ENCODE results near the gene AGAP5. TPM values are rescaled to one million over a fixed set of nuclear protein-coding genes. Genes with fewer than 3 reads are reported as not detected.
"Not testable (repeated sequence)": the region's sequence is repeated elsewhere in the genome, so short reads cannot be mapped to it uniquely, and the experiment has no call there.

The AGAP5 gene
- total RNA-seq, 1 donor from 2014 or later = 5.2 TPM

DNA sequence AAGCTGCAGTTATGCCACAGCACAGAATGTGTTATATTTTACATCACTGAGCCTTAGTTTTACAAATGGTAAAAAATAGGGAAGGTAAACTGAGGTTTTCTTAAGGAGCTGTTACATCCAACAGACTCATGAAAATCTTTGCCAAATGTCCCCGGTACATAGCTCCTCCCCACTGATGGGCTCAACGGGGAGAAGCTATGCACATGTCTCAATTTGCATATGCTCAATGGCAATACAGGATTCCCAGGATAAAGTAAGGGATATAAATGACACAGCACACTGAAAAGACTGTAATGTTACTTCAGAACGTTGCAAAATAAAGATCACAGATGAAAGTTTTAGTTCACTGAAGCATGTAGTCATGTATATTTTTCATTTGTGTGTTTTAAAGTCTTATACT lies 16.6 kb upstream of the AGAP5 start:
- DNase-seq = not testable (repeated sequence)

DNA sequence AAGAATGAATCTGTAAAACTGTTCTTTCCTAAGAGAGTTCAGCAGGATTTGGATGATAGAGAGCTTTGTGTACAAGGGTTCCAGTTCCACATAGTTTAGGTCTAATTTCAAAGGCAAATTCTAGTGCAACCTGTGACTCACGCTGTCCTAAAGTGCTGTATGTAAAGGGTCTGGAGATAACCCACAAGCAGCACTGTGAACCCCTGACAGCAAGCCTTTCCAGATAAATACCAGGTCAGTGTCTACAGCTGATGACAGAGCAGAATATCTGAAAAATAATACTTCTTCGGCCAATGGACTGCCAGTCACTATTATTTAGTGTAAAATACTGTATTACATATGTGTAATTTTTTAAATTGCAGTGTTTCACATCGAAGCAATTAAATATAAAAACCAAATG lies 16.0 kb upstream of the AGAP5 start:
- DNase-seq = not testable (repeated sequence)

DNA sequence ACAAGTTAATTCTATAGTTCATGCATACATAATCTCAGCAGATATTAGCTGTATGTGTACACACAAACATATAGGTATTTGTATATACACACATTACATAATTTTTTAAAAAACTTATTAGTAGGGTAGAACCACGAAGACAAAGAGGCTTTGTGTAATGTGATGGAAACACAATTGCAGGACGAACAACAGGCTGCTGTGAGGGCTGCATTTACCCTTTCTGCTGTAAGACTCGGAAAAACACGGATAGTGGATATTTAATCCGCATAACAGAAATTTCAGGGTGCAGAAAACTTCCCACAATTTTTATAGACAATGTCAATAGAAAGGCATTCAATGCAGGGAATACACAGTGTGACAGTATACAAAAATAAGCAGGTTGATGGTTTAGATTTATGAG lies 13.8 kb upstream of the AGAP5 start:
- DNase-seq = not testable (repeated sequence)

DNA sequence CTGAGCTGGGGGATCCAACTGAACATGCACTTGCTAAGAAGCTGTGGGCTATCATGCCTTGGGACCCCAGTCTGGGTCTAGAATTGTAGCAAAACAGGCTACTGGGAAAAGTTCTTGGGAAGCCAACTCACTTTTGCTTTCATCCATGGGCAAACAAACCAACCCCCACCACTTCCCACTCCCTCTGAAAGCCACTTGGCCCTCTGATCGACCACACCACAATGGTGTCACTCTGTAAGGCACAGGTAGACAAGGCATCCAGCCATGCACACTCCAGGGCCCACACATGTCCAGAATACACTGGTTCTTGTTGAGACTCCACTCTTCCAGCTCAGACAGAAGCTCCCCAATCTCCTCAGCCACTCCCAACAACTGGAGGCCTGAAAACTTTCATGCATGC lies 10.2 kb upstream of the AGAP5 start:
- not testable (repeated sequence) for DNase-seq

DNA sequence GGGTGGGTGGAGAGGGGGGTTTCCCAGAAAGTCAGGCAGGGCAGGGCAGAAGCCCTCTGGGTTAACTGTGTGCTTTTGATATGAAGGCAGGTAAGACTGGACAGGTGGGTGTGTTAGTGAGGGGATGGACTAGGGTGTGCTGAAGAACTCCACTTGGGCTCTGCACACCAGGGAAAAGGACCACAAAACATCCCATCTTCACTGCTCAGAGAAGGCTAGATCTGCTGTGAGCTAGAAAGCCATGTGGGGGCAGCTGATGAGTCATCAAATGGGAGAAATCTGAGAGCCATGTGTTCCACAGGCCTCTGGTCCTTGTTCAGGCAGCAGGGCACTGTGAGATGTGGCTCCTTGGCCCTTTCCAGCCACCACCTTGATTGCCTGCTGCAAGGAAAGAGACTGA lies 9.7 kb upstream of the AGAP5 start:
- not testable (repeated sequence) for DNase-seq

DNA sequence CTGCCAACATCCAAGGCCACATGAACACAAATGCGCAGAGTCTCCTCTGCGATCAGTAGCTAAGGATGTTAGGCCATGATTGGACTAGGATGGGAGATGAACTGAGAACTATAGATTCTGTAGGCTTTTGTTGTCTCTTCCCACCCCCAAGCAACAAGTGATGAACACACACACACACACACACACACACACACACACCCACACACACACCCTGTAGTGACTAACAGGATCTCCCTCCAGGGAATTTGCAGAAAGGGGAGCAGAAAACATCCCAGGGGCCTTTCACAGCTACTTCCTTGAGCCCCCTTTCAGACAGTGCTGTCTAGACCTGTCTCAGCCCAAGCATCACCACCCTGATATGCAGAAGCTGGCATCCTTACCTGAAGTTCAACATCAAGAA lies 8.6 kb upstream of the AGAP5 start:
- DNase-seq = not testable (repeated sequence)

DNA sequence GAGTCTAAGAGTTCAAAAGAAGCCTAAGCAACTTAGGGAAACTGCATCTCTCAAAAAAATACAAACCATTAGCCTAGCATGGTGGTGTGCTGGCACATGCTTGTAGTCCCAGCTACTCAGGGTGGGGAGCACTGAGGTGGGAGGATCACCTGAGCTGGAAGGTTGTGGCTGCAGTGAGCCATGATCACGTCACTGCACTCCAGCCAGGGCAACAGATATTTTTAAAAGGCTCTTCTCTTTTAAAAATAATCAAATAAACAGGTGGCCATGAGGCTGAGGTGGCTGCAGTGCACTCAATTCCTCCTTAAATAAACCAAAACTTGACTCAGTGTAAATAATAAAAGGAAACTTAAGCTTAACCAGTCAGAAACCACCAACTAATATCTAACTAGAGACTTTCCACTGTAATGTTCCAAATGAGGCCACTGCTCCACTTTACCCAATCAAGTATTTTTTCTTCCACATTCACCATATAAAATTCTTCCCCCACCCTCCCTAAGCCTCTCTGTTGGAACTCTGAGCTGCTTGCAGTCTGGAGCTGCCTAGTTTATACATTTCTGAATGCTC lies 7.7 kb upstream of the AGAP5 start:
- DNase-seq = not testable (repeated sequence)

DNA sequence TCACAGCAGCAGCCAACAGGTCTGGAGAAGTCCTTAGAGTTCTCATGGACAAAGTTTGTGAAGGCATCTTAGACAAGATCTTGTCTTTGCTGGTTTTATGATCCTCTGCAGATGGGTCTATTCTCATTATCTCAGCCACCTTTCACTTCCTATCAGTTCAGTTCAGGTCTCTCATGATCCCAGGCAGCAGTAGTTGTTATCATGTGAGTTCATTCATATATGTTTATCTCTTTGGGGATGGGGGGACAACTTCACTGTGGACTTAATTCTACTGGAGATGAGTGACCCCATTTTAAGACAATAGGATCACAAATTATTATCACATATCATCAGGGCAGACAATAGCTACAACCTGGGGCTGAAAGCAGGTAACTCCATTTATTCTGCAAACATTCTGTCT lies 6.0 kb upstream of the AGAP5 start:
- not testable (repeated sequence) for DNase-seq

DNA sequence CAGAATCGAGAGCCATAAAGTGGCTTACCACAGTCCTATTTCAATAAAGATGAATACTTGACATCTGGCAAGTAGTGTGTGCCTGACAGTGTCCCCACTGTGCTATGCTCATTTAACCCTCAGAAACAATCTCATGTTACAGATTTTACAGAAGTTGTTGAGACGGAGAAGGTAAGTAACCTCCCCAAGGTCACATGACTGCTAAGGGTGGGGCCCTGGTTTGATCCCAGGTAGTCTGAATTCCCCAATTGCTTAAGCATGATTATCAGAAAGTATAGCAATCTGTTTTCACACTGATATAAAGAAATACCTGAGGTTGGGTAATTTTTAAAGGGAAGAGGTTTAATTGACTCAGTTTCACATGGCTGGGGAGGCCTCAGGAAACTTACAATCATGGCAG lies 910 bp upstream of the AGAP5 start:
- DNase-seq = not testable (repeated sequence)

DNA sequence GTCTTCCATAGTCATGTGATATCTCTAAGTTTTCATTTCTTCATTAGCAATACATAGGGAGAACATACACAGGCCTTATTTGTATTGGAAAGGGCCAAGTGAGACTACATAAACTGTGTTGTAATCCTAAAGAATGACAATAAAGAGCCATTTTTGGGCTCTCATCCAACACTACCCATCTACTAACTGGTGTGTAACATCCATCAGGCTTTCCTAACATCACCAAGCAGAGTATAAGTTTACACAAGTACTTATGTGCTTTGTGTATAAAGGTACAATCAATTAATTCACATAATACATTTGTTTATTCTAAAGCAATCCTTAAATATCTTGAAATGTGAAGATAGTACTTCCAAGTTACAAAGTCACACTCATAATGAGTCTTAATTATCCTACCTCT lies 2.6 kb downstream of the AGAP5 start:
- not testable (repeated sequence) for DNase-seq

DNA sequence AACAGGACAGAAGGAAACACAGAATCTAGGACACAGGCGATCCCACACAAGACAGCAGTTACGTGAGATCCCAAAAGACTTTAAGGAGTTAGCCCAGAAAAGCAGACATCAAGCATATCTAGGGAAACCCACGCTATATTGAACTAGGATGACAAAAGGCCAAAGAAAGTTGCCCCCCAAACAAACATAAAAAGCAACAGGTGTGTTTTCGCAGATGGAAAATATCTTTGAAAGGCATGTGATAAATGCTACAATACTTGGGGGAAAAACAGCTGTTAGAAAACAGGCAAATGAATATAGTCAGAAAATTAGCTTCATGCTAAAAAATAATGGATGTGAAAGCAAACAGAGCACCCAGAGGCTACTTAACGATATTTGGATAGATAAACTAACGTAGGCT lies 7.2 kb downstream of the AGAP5 start:
- DNase-seq = not testable (repeated sequence)

DNA sequence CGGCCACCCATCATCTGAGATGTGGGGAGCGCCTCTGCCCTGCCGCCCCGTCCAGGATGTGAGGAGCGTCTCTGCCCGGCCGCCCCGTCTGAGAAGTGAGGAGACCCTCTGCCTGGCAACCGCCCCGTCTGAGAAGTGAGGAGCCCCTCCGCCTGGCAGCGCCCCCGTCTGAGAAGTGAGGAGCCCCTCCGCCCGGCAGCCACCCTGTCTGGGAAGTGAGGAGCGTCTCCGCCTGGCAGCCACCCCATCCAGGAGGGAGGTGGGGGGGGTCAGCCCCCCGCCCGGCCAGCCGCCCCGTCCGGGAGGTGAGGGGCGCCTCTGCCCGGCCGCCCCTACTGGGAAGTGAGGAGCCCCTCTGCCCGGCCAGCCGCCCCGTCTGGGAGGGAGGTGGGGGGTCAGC lies 8.3 kb downstream of the AGAP5 start:
- not testable (repeated sequence) for DNase-seq

DNA sequence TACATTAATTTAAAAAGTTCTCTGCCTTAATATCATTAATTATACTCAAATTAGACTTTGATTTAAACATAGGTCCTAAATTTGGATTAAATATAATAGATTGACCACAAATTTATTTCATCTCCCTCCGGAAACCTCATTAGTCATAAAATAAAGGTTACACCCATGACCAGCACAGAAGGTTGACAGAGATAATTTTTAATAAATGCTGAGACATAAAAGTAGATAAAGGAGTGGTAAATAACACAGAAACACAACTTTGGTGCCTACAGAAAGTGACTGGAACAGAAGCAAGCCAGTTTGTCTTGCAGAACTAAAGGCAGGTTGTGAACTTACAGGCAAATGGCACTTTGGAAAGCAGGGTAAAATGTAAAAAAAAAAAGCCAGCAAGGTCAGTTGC lies 10.3 kb downstream of the AGAP5 start:
- DNase-seq = not testable (repeated sequence)

DNA sequence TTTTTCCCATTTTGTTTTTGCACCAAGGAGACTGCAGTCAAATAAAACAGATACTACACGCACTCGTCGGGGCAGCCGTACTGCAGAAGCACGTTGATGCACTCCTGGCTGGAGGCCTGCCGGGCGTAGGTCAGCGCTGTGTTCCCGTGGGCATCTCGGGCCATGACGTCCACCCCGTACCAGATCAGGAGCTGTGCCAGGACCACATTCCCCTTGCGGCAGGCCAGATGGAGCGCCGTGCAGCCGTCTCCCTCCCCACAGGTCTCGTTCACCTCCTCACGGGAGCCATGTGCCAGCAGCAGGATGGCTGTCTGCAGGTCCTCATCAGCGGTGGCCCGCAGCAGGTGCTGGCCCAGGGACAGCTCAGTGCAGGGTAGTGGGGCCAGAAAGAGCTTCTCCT lies 23.4 kb downstream of the AGAP5 start:
- not testable (repeated sequence) for DNase-seq

DNA sequence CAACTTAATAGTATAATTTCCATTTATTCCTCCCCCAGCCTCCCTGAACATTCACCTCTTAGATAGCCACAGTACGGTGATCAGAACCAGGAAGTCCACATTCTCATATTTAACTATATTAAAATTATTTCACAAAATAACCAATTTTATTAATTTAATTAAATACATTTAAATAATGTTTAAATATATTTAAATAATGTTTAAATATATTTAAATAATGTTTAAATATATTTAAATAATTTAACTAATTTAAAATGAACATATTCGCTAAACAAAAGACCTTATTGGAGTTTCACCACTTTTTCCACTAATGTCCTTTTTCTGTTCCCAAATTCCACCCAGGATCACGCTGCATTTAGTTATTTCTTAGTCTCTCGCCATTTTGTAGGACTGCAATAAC lies 29.5 kb downstream of the AGAP5 start:
- not testable (repeated sequence) for DNase-seq

DNA sequence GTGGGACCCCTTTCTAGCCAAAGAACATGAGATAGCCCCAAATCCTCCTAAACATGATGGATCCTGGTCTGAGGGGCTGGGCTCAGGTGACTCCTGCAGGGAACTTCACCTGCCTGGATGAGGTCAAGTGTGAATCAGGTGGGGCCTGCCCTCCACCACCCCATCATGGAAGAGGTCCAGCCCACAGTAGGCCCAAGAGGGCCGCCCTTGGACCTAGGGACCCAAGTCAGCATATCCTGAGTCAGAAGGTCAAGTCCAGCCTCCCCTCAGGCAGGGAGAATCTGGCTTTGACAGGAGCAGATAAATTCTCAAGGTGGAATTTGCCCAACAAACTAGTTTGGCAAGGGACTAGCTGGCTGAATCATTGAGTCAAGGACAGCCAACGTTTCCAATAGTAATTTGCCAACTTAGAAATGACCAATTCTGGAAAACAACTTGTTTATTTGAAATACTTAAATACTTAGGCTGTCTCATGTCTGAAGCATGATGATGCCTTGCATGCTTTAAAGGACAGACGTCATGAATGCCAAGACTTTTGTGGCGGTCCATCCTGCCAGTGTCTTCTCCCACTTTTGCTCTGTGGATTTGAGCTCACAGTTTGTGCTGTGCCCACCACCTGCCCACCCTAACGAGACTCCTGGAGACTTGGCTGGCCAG lies 31.6 kb downstream of the AGAP5 start:
- not testable (repeated sequence) for DNase-seq

DNA sequence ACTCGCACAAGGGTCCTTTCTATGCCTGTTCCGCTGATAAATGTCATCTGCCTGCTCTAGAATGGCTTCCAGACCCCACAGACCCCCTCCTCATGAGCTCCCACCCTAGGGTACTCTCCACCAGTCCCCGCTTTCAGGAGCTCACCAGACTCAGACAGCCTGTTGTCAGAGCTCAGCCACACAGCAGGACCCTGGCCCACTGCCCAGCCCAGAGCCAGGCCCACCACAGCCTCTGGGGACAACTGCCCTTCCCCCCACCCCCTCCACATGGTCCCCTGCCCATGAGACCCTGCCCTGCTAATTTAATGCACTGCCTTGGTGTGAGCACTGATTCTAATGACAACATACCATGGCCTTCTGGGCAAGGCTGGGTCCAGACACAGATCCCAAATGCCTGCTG lies 32.3 kb downstream of the AGAP5 start:
- DNase-seq = not testable (repeated sequence)

DNA sequence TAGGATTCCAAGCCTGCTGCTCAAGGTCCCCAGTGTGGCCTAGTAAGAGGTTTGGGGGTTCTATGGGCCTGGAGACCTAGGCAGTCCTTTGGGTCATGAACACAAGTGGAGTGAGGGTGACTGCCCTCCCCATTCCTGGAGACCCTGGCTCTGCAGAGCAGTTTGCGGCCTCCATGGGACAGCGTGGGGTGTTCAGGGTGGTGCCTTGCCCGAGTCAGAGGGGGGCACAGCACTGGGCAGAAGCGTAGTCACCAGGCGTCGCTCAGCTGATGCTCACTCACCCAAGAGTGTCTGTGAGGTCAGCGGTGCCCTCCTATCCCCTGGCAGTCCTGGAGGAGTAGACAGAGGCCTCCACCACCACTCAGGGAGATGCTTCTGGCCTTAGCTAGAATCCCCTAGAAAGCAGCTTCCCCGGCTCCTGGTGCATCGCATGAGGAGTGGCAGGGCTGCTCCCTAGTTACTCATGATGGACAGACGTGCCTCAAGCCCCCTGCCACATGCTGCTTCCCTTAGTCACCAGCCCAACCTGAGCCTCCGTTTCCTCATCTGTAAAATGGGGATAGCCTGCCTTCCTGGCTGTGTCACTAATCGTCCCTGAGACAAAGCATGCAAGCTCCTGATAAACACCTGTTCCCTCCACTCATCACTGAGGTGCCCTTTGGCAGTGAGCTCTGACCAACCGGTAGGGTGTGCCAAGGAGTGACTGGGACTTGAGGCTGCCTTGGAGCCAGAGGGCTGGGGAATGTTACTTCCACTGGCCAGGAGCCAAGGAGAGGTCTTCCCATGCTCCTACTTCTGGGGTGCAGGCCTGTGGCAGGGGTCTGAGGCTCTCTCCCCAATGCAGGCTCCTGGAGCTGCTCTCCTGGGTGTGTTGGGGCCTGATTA lies 33.5 kb downstream of the AGAP5 start:
- DNase-seq = peak; percentile 35

DNA sequence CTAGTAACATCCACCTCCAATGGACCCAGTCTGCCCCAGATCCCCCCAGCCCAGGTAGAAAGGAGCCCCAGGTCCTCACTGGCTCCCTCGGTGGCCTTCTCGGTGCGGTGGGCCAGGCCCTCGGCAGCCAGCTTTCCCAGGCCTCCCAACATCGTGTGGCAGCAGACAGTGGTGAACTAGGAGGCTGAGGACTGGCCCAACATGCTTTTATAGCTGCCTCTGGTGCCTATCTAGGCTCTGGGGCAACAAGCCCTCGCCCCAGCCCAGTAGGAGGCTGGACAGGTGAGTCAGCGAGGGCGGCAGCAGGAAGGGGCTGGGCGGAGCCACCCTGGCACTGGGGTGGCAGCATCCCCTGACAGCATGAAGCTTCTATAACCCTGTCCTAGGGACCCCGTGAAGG lies 34.3 kb downstream of the AGAP5 start:
- DNase-seq = not testable (repeated sequence)

DNA sequence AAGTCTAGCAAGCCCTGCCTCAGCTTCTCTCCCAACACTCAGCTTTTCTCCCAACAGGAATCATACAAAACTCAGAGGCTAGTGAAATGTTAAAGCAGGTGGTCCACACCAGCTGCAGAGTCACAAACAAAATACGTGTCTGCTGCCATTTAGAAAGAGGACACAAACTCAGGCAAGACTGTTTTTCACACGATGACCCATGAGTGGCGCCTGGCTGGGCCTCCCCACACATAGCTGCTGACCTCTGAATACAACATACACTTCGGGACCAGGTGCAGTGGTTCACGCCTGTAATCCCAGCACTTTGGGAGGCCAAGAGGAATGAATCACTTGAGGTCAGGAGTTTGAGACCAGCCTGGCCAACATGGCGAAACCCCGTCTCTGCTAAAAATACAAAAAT lies 35.2 kb downstream of the AGAP5 start:
- DNase-seq = peak; percentile 30

DNA sequence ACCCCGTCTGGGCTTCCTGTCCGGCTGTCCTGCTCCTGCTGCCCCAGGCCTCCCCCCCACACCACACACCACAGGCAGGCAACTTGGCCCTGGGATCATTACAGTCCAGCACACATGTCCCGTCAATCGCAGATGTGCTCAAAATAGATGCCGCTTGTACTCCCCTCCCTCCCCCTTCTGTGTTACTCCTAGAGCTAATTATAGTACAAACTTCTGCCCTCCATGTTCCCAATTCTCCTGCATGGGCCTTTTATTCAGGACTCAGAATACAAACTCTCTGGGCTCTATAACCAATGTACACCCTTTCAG lies 42.0 kb downstream of the AGAP5 start, which contains the start of gene SYNPO2L:
TSS of gene SYNPO2L (minus strand) at position 40 of the 309 bp plus-strand sequence. CDS start 107 bp downstream, outside the sequence.
- DNase-seq = peak; percentile 91

DNA sequence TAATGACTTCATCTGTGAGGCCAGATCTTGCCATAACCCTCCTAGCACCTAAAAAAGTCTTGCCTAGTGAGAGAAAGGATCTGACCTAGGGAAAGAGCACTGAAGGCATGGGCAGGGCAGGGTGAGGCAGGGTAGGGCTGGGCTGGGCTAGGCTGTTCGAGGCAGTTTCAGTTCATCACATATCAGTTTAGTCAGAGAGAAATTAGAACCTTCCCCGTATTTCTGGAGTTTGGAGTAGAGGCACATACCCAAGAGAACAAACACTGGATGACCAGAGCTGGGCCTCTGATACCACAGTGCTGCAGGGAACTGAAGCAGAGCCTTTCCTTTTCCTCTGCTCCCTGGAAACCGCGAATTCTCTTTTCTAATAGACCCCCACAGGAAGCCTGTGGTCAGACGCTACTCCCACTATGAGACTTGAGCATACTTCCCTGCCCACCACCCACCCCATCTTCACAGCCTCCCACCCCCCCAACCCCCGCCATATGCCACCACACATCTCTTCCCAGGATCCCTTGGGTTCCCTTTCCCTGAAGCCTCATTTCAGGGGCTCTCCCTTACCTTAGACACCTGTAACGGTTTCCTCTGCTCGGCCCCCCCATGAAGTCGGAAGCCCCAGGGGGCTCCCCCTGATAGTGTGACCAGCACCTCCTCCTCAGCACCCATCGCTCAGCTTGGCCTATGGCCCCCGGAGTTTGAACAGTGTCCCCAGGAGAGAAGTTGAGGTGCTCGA lies 42.5 kb downstream of the AGAP5 start:
- no peak for DNase-seq

DNA sequence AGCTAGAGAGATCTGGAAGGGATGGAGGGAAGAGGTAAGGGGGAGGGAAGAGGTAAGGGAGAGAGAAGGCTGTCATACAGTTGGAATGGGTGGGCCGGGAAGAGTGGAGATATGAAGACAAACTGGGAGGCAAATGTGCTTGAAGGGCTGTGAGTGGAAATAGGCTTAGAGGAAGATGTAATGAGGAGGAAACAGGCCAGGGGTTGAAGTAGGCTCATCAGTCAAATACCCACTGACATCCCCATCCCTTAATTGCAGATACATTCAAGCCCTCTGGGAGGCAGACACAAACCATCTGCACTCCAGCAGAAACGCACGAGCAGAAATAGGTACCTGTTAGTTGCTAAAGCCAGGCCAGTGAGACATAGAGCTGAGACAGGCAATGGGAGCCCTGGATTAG lies 44.2 kb downstream of the AGAP5 start:
- DNase-seq = no peak

Data from tongue (tissue), 2 donors.